Ishikawa (cell line): ENCODE measurements around the gene CDH13.

Experiments used
- FOXM1 ChIP-seq: IDR thresholded peaks from 2 replicates; pipeline ENCODE4 v1.6.1; 2012; ENCODE audit warnings: low read depth, borderline replicate concordance
- RAD21 ChIP-seq: IDR thresholded peaks from 2 replicates; pipeline ENCODE4 v1.6.1; 2012; ENCODE audit warnings: low read depth
- REST ChIP-seq: IDR thresholded peaks from 2 replicates; pipeline ENCODE4 v1.6.1; 2012; ENCODE audit warnings: low read depth, mild to moderate bottlenecking
- TAF1 ChIP-seq: IDR thresholded peaks from 2 replicates; pipeline ENCODE4 v1.6.1; 2012; ENCODE audit warnings: low read depth, mild to moderate bottlenecking
- USF1 ChIP-seq: IDR thresholded peaks from 2 replicates; pipeline ENCODE4 v1.6.1; 2012
- YY1 ChIP-seq: IDR thresholded peaks from 2 replicates; pipeline ENCODE4 v1.6.1; 2012; ENCODE audit warnings: low read depth

GRCh38 chr16:82960918-82961317 lies 334.1 kb downstream of the CDH13 start:
- TF ChIP-seq YY1 (no peak), REST (no peak), TAF1 (no peak), RAD21 (no peak), FOXM1 (no peak), USF1 (no peak)
